Sciatic nerve (tissue), 2 donors: ENCODE data around the gene DNAJB11. TPM values are rescaled to one million over a fixed set of nuclear protein-coding genes. Genes with fewer than 3 reads are reported as not detected.
"Not testable (repeated sequence)": the region's sequence is repeated elsewhere in the genome, so short reads cannot be mapped to it uniquely, and the experiment has no call there.

Source experiments
- ATAC-seq: fragments of 200-7000 bp; cut with Tn5 transposase; one replicate; pipeline ENCODE4 v1.9.1; 2020; ENCODE audit warnings: mild to moderate bottlenecking, moderate library complexity
- DNase-seq: peaks from one replicate; pipeline ENCODE4 v3.0.0-alpha.2; 2020; ENCODE audit warnings: low spot score
- intact Hi-C: fragments of 100-400 bp; cut with DNase I; formaldehyde crosslinking; loops from one replicate; pipeline ENCODE4 v1.14.2; 2022
- total RNA-seq: library from RNA; stranded (reverse); fragmentation: NEBNext Ultra II Directional; extraction: Animal tissue kit (Norgen Biotek cat#: 25700); gene quantifications from one replicate; pipeline ENCODE4 v1.2.1, GENCODE V29; 2021
- donor health status: DM: no; HTN: no; CAD: no.
- donor health status: DM: no; HTN: no; CAD: no.

DNAJB11 gene
- total RNA-seq, 1 donor from 2014 or later, result 33.3 TPM

- DNase-seq, result no peak
- ATAC-seq, result no peak
- intact Hi-C loops, result no loop called here
Measured at GRCh38 chr3:186628756-186629155, 58.2 kb downstream of the DNAJB11 start.

- no peak for ATAC-seq
- intact Hi-C loops, result no loop called here
Measured at GRCh38 chr3:186630950-186631641, 60.6 kb downstream of the DNAJB11 start.

GRCh38 chr3:186633481-186633880 is 63.0 kb downstream of the DNAJB11 start:
- DNase-seq (no peak), ATAC-seq (no peak)
- intact Hi-C loops, result no loop called here

More at GRCh38 chr3:186630950-186631641, 60.6 kb downstream of the DNAJB11 start:
- DNase-seq, result no peak

GRCh38 chr3:186634207-186634606 is 63.7 kb downstream of the DNAJB11 start:
- DNase-seq, ATAC-seq, intact Hi-C loops: not testable (repeated sequence)

Other genes starting within 250 kb of the DNAJB11 start
- gene DGKG, start 208.5 kb upstream of the DNAJB11 start, total RNA-seq, result 2.1 TPM
- 4.5 TPM for gene CRYGS, start 26.3 kb upstream of the DNAJB11 start, total RNA-seq
- 12.9 TPM for gene TBCCD1, start 3.4 kb upstream of the DNAJB11 start, total RNA-seq
- not detected for gene AHSG, start 42.3 kb downstream of the DNAJB11 start, total RNA-seq
- not detected for gene FETUB, start 69.7 kb downstream of the DNAJB11 start, total RNA-seq
- gene HRG, start 95.3 kb downstream of the DNAJB11 start, total RNA-seq, result not detected
- gene KNG1, start 146.6 kb downstream of the DNAJB11 start, total RNA-seq, result not detected
- gene EIF4A2, start 212.9 kb downstream of the DNAJB11 start, total RNA-seq, result 359 TPM
- gene RFC4, start 235.8 kb downstream of the DNAJB11 start, total RNA-seq, result 11.5 TPM